K562 (cell line): ENCODE results near the gene DRD2. TPM values are rescaled to one million over a fixed set of nuclear protein-coding genes. Genes with fewer than 3 reads are reported as not detected.

ENCODE experiments used
- ATAC-seq: fragments of 200-7000 bp; cut with Tn5 transposase; 3 replicates; pipeline ENCODE4 v1.9.1; 2020; ENCODE audit warnings: moderate library complexity
- BruUV-seq: library from RNA; stranded (reverse); fragments of 400-500 nt; replicated peaks from 2 replicates; lab custom pipeline; 2021; lab: Mats Ljungman, UMichigan
- CTCF ChIA-PET: fragments of 300-600 bp; formaldehyde crosslinking; extraction: SDS; loops from one replicate; lab custom pipeline; 2021; ENCODE audit warnings: low intra/inter-chr PET ratio; lab: Yijun Ruan, JAX
- POLR2A ChIA-PET: fragments of 300-600, 350-650 bp; sonication (Branson Sonifier 250); formaldehyde crosslinking; extraction: SDS; loops from one replicate; lab custom pipeline; 2021; ENCODE audit warnings: antibody characterized with exemption, inconsistent platforms; lab: Yijun Ruan, JAX
- DNase-seq, 4 experiments: peaks; one replicate each; pipeline versions ENCODE4 v3.0.0 to v3.0.0-alpha.2; 2011 to 2018; ENCODE audit warnings: low spot score in 3 of 4, mixed read lengths in 3 of 4; ENCODE audit errors: extremely low read depth in 1 of 4
- FAIRE-seq: peaks from 2 replicates; lab custom pipeline; 2011; peaks lifted over from hg19 to GRCh38; lab: Jason Lieb, UNC
- H2AFZ ChIP-seq: 2 replicates; pipeline ENCODE4 v1.6.0; 2011; ENCODE audit warnings: low read depth, low read length, control low read depth, inconsistent platforms
- H3K27ac ChIP-seq: fragments of 200-600 bp; 3 replicates; pipeline ENCODE4 v1.8.0; 2011; ENCODE audit warnings: low read depth, mild to moderate bottlenecking, control low read depth, inconsistent platforms, low read length, moderate library complexity, mixed read lengths; ENCODE audit errors: extremely low read depth
- H3K27me3 ChIP-seq, 2 experiments: fragments of 300-600 bp in 1 of 2; 2 replicates in 1 of 2; 3 replicates in 1 of 2; pipeline versions ENCODE4 v1.6.0 to v1.8.0; 2011; ENCODE audit warnings: inconsistent platforms in 2 of 2, low read length in 2 of 2, mild to moderate bottlenecking in 1 of 2, mixed read lengths in 1 of 2, moderate library complexity in 1 of 2; ENCODE audit not compliant: control insufficient read depth in 2 of 2, insufficient read depth in 2 of 2
- H3K36me3 ChIP-seq: fragments of 300-600 bp; 3 replicates; pipeline ENCODE4 v1.8.0; 2011; ENCODE audit warnings: mild to moderate bottlenecking, low read length, inconsistent platforms; ENCODE audit not compliant: control insufficient read depth, insufficient read depth
- H3K4me1 ChIP-seq, 2 experiments: fragments of 200-600 bp in 1 of 2; replicated peaks in 1 of 2; 2 replicates in 1 of 2; 3 replicates in 1 of 2; pipeline versions ENCODE4 v1.5.1 to v1.8.0; 2011; ENCODE audit warnings: inconsistent platforms in 2 of 2, low read length in 2 of 2, mild to moderate bottlenecking in 1 of 2, mixed read lengths in 1 of 2, moderate library complexity in 1 of 2; ENCODE audit not compliant: control insufficient read depth in 2 of 2, insufficient read depth in 2 of 2
- H3K4me2 ChIP-seq: 2 replicates; pipeline ENCODE4 v1.6.1; 2011; ENCODE audit warnings: low read length, control low read depth, inconsistent platforms, mixed read lengths; ENCODE audit not compliant: insufficient read depth
- H3K4me3 ChIP-seq: fragments of 200-600 bp; sonication (generic), shearing (Covaris generic); 2 replicates; pipeline ENCODE4 v1.5.1; 2016; ENCODE audit warnings: control low read depth, inconsistent platforms
- H3K79me2 ChIP-seq: fragments of 200-600 bp; 3 replicates; pipeline ENCODE4 v1.8.0; 2011; ENCODE audit warnings: low read length, inconsistent platforms; ENCODE audit not compliant: control insufficient read depth, insufficient read depth
- H3K9ac ChIP-seq, 2 experiments: 2 replicates each; pipeline versions ENCODE4 v1.6.0 to v1.6.1; 2011; ENCODE audit warnings: low read depth in 2 of 2, low read length in 2 of 2, control low read depth in 1 of 2, inconsistent platforms in 1 of 2, mild to moderate bottlenecking in 1 of 2, mixed read lengths in 1 of 2; ENCODE audit not compliant: insufficient read depth in 1 of 2
- H3K9me1 ChIP-seq: one replicate; pipeline ENCODE4 v1.6.0; 2011; ENCODE audit warnings: inconsistent platforms, mild to moderate bottlenecking, low read length, moderate library complexity; ENCODE audit not compliant: control insufficient read depth, insufficient read depth
- H3K9me3 ChIP-seq: replicated peaks from 2 replicates; pipeline ENCODE4 v1.5.1; 2011; ENCODE audit warnings: low read depth, low read length, inconsistent platforms; ENCODE audit not compliant: control insufficient read depth, insufficient read depth
- H4K20me1 ChIP-seq: replicated peaks from 2 replicates; pipeline ENCODE4 v1.6.1; 2011; ENCODE audit warnings: low read length, inconsistent platforms, mixed read lengths; ENCODE audit not compliant: control insufficient read depth, insufficient read depth
- ATF1 ChIP-seq, 2 experiments: fragments of 450-650 bp in 1 of 2; IDR thresholded peaks; 2 replicates each; pipeline ENCODE4 v1.6.1; 2016; ENCODE audit warnings: missing compliant biosample characterization in 1 of 2, missing genetic modification characterization in 1 of 2
- CCAR2 ChIP-seq: fragments of 200-400 bp; formaldehyde crosslinking; IDR thresholded peaks from 2 replicates; pipeline ENCODE4 v1.6.1; 2017; ENCODE audit warnings: mild to moderate bottlenecking, low read depth, low read length
- FOSL1 ChIP-seq: fragments of 200-800 bp; sonication (Bioruptor generic); conservative IDR thresholded peaks from 2 replicates; pipeline ENCODE4 v1.6.1; 2016; ENCODE audit warnings: missing genetic modification characterization, missing compliant biosample characterization
- FOXA1 ChIP-seq: fragments of 450-650 bp; IDR thresholded peaks from 2 replicates; pipeline ENCODE4 v1.6.1; 2016; ENCODE audit warnings: mild to moderate bottlenecking, borderline replicate concordance
- GATAD2B ChIP-seq: fragments of 450-650 bp; IDR thresholded peaks from 2 replicates; pipeline ENCODE4 v1.6.1; 2017; ENCODE audit warnings: mild to moderate bottlenecking, borderline replicate concordance
- KDM5B ChIP-seq: fragments of 200-600 bp; sonication (generic); IDR thresholded peaks from 2 replicates; pipeline ENCODE4 v1.6.1; 2012; ENCODE audit warnings: low read depth, mild to moderate bottlenecking, moderate library complexity, low read length, control low read depth, inconsistent platforms; ENCODE audit not compliant: insufficient replicate concordance
- PRMT5 ChIP-seq: sonication (generic); formaldehyde crosslinking; IDR thresholded peaks from 2 replicates; pipeline ENCODE4 v1.5.0; 2020; ENCODE audit warnings: missing genetic modification reagents
- SRSF9 ChIP-seq: fragments of 200-400 bp; formaldehyde crosslinking; IDR thresholded peaks from 2 replicates; pipeline ENCODE4 v1.6.1; 2017; ENCODE audit warnings: low read depth, low read length, borderline replicate concordance
- WGBS: fragments of 100-300 bp; shearing (Covaris generic); methylation state at CpG from one replicate; pipeline ENCODE4 v1.1.6; 2016; ENCODE audit warnings: low coverage, mixed read lengths; ENCODE audit not compliant: insufficient coverage; ENCODE audit errors: missing lambda C conversion rate; 5-methylcytosine and 5-hydroxymethylcytosine counted together
- in situ Hi-C: fragments of 300-500 bp; cut with MboI; formaldehyde crosslinking; loops from 4 replicates; pipeline ENCODE4 v1.15.0; 2018; ENCODE audit warnings: inconsistent platforms, mixed read lengths
- intact Hi-C: fragments of 100-400 bp; cut with micrococcal nuclease; formaldehyde crosslinking; loops from 2 replicates; pipeline ENCODE4 v1.14.2; 2022
- polyA plus RNA-seq, 8 experiments: library from polyadenylated mRNA; depleted of rRNA in 4 of 8; stranded (reverse) in 5 of 8; unstranded in 3 of 8; fragments of >200 nt; fragmentation: Nextera tagmentation in 2 of 8; fragmentation: Illumina TruSeq in 1 of 8; extraction: Ambion mirVana in 2 of 8; extraction: Trizol in 1 of 8; gene quantifications; 2 replicates each; pipeline versions ENCODE4 v1.2.1 to v1.2.3, GENCODE V29; 2011 to 2014; ENCODE audit warnings: inconsistent platforms in 1 of 8, missing spikeins in 1 of 8
- total RNA-seq, 7 experiments: library from RNA; depleted of rRNA in 6 of 7; stranded (reverse); fragments of >200 nt in 6 of 7; fragmentation: Illumina TruSeq in 2 of 7; extraction: Trizol in 2 of 7; gene quantifications; 2 replicates each; pipeline versions ENCODE4 v1.2.1 to v1.2.3, GENCODE V29; 2011 to 2021; ENCODE audit warnings: low replicate concordance in 1 of 7
- TF ChIP-seq, protein P1 (sequence below), 2 experiments: fragments of 200-800 bp in 1 of 2; sonication (Bioruptor generic) in 1 of 2; sonication (generic) in 1 of 2; formaldehyde crosslinking in 1 of 2; IDR thresholded peaks in 1 of 2; conservative IDR thresholded peaks in 1 of 2; 2 replicates each; pipeline versions ENCODE4 v1.5.0 to v1.6.1; 2016 to 2020; ENCODE audit warnings: missing compliant biosample characterization in 1 of 2, missing genetic modification characterization in 1 of 2, missing genetic modification reagents in 1 of 2
- TF ChIP-seq, protein P2 (sequence below), 2 experiments: fragments of 450-650 bp in 1 of 2; sonication (generic) in 1 of 2; formaldehyde crosslinking in 1 of 2; IDR thresholded peaks; 2 replicates each; pipeline versions ENCODE4 v1.7.1 to v1.9.0; 2016 to 2022; ENCODE audit warnings: inconsistent platforms in 1 of 2, mild to moderate bottlenecking in 1 of 2, missing genetic modification reagents in 1 of 2

DRD2 gene
- total and polyA plus RNA-seq, 9 of the 15 experiments (the other 6 are each of a cell fraction or from before 2014, with no cell fraction given): not detected

GRCh38 chr11:113448316-113448677 is 26.9 kb downstream of the DRD2 start:
- no peak; the same call in 2 of the 3 replicates for ATAC-seq
- Histone ChIP-seq H3K27ac (no peak overlapping the region), H3K36me3 (no peaks in the 10 kb centered on the region), H3K4me1 (peaks cover 0 to 5% of the 10 kb centered on the region in 2 experiments; a peak in 1 of 5 replicates), H3K9ac (no peak overlapping the region), H3K27me3 (peaks cover 11 to 44% of the 10 kb centered on the region in 2 experiments), H3K79me2 (no peaks in the 10 kb centered on the region), H3K9me1 (no peaks in the 10 kb centered on the region), H3K4me2 (no peak overlapping the region), H4K20me1 (peaks cover 4% of the 10 kb centered on the region; the same call in 1 of the 2 replicates), H3K4me3 (no peak overlapping the region), H2AFZ (no peak overlapping the region), H3K9me3 (no peaks in the 10 kb centered on the region)
- FAIRE-seq: no peak
- 0% methylated on average over 3 of the region's 5 CpGs for WGBS
- in situ Hi-C loops (no loop called here), intact Hi-C loops (no loop called here)
- CTCF ChIA-PET: no interaction called here
- BruUV-seq: no TSS peak
- DNase-seq: no peak
- POLR2A ChIA-PET: interaction anchor here (0.6 to 1.6 kb wide), 3 partner anchors 10 to 487 kb away, joined by 4 to 5 read pairs (median 5); partner anchors contain the start of gene NCAM1
- TF ChIP-seq GATAD2B: no peak
- TF ChIP-seq KDM5B: no peak
- TF ChIP-seq, protein P1, sequence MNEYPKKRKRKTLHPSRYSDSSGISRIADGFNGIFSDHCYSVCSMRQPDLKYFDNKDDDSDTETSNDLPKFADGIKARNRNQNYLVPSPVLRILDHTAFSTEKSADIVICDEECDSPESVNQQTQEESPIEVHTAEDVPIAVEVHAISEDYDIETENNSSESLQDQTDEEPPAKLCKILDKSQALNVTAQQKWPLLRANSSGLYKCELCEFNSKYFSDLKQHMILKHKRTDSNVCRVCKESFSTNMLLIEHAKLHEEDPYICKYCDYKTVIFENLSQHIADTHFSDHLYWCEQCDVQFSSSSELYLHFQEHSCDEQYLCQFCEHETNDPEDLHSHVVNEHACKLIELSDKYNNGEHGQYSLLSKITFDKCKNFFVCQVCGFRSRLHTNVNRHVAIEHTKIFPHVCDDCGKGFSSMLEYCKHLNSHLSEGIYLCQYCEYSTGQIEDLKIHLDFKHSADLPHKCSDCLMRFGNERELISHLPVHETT (CRISPR knock-in tag; conservative IDR thresholded peaks at IDR 0.05 in 1 of 2, IDR thresholded peaks at IDR 0.05 in 1 of 2): 0 out of 4 replicates have a peak, but pooled peaks of 1 of the 2 experiments have one; percentile 3
- no peak for TF ChIP-seq ATF1 (CRISPR knock-in tag; IDR thresholded peaks at IDR 0.05)
- TF ChIP-seq ATF1 (tag; IDR thresholded peaks at IDR 0.05): 0 out of 2 replicates have a peak, but pooled peaks have one; percentile 6
- peak; percentile 42 for TF ChIP-seq FOSL1 (tag)
- no peak for TF ChIP-seq FOXA1
- TF ChIP-seq, protein P2, sequence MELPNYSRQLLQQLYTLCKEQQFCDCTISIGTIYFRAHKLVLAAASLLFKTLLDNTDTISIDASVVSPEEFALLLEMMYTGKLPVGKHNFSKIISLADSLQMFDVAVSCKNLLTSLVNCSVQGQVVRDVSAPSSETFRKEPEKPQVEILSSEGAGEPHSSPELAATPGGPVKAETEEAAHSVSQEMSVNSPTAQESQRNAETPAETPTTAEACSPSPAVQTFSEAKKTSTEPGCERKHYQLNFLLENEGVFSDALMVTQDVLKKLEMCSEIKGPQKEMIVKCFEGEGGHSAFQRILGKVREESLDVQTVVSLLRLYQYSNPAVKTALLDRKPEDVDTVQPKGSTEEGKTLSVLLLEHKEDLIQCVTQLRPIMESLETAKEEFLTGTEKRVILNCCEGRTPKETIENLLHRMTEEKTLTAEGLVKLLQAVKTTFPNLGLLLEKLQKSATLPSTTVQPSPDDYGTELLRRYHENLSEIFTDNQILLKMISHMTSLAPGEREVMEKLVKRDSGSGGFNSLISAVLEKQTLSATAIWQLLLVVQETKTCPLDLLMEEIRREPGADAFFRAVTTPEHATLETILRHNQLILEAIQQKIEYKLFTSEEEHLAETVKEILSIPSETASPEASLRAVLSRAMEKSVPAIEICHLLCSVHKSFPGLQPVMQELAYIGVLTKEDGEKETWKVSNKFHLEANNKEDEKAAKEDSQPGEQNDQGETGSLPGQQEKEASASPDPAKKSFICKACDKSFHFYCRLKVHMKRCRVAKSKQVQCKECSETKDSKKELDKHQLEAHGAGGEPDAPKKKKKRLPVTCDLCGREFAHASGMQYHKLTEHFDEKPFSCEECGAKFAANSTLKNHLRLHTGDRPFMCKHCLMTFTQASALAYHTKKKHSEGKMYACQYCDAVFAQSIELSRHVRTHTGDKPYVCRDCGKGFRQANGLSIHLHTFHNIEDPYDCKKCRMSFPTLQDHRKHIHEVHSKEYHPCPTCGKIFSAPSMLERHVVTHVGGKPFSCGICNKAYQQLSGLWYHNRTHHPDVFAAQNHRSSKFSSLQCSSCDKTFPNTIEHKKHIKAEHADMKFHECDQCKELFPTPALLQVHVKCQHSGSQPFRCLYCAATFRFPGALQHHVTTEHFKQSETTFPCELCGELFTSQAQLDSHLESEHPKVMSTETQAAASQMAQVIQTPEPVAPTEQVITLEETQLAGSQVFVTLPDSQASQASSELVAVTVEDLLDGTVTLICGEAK (IDR thresholded peaks at IDR 0.05): no peak
- TF ChIP-seq, protein P2 (CRISPR knock-in tag; IDR thresholded peaks at IDR 0.05): no peak
- no peak for TF ChIP-seq SRSF9
- no peak for TF ChIP-seq PRMT5 (CRISPR knock-in tag)
- TF ChIP-seq CCAR2: no peak
